Measurements from ENCODE around the gene PEAK1.
A peak's percentile ranks its signal among the peaks of the same experiment; 100 is the strongest.

Gene PEAK1

DNA sequence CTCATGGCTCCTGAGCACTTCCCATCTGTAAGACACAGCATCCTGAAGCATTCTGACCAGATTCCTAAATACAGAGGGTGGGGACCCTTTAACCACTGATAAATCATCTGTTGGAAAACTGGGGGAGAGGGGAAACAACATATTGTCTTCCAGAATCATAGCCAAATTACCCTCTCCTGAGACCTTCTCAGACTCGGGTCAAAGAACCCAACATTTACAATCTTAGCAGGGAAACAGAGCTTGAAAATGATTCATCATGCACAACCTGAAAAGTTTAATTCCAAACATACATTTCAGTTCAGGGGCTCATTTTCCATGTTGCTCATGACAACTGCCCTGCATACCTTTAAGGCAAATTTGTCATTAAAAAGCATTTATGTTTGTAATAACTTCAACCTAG is 300.5 kb downstream of the PEAK1 start:
- no peak for DNase-seq

DNA sequence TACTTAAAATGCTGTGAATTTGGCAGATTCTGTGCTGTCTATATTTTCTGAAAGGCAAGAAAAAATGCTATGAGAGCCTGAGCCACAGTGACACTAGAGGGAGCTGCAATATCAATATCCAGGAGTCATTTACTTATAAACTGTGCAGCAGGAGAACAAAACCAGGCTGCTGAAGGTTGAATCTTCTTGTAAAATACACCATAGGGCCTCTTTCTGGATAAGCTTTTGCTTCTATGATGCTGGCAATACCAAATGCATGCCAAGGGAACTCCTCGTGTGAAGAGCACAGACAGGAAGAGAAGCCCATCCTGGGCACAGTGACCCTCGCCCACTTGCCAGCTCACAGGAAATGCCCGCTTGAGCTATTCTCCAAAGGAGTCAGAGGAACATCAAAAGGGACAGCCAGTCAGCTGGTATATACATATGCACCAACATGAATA is 301.0 kb downstream of the PEAK1 start:
- peak; percentile 16 for DNase-seq

DNA sequence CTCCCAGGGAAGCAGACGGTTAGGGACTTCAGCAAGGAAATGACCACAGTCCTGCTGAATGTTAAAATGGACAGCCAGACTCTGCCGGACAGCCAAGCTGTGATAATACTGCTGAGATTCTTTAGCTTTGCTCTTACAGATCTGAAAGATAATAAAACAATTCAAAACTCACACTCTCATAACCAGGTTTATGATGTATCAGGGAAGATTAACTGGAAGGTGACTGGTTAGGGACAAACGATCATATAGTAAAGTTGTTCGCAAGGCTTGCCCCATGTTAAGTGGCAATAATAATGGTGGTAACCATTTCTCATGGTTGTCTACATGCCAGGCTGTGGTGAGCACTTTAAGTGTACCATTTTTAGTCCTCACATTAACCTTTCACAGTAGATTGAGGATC is 304.7 kb downstream of the PEAK1 start:
- DNase-seq, result no peak

- DNase-seq, result no peak
These were observed 306.9 kb downstream of the PEAK1 start for GRCh38 chr15:77112838-77113504.

GRCh38 chr15:77111789-77112188 is 308.1 kb downstream of the PEAK1 start:
- no peak for DNase-seq

DNA sequence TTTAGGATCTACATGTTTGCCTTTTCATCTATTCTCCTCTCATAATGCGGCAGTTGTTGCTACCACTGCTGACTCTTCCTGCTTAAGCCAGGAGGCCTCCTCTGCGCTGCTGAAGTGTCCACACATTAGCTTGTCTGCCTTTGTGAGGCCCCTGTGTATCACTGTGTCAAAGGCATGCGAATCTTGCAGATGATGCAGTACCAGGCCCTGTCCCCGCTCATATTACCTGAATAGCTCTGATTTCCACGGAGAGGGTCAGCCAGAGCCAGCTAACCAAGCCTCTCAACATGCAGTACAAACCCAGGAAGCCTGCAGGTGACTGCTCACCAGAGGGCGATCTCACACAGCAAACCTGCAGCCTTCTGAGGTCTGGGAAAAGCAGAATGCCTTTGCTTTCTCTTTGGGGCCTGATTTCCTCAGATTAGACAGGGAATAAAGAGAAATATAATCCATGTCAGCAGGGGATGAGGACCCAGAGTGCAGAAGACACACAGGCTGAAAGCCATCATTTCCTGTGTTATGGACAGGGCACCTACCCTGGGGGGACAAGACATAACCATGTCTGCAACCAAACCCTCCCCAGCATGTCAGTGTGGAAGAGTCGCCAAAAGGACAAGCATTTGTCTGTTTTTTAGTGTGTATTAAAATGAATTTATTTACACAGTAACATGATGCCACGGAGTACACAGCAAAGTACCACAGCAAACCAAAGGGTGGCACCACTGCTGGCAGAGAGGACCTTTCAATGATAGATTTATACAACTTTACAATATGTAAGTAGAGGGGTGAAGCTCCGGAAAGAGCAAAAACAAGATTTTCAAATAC is 312.2 kb downstream of the PEAK1 start:
- DNase-seq, result no peak

DNA sequence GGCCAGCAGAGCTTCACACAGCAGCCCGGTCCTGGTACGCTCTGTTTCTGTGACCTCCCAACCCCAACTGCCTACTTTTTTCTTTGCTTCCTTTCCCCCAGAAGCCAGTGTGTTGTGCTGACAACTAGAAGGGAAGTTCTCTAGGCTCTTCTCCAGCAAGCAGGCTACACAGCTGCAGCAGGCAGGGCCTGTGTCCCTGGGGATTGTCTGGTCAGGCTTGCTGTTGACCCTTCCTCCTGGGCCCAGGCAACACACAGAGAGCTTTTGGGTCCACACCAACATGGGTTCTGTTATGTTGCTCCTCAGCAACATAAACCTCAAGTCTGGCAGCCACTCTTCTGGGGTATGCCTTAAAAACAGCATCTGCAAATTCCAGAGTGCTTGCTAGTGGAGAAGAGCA is 312.8 kb downstream of the PEAK1 start:
- DNase-seq, result no peak

DNA sequence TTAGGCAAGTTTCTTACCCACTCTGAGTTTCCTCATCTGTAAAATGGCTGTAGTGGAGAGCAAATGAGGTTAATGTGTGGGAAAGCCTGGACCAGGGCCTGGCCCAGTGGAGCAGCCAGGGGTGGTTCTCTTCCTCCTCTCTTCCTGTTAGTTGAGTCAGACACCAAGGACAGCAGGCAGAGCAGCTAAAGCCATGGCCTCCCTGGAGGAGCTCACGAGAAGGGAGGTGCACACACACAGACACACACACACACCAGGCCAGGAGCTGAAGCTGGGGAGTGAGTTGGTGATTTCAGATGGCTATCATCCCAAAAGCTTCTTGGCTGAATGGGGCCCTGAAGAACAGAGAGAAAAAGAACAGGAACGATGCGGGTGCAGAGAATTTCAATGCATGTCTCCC is 315.7 kb downstream of the PEAK1 start:
- no peak for DNase-seq

- no peak for DNase-seq
These were observed 320.0 kb downstream of the PEAK1 start for GRCh38 chr15:77099741-77100463.

GRCh38 chr15:77098572-77098971 is 321.3 kb downstream of the PEAK1 start:
- DNase-seq, result no peak

DNA sequence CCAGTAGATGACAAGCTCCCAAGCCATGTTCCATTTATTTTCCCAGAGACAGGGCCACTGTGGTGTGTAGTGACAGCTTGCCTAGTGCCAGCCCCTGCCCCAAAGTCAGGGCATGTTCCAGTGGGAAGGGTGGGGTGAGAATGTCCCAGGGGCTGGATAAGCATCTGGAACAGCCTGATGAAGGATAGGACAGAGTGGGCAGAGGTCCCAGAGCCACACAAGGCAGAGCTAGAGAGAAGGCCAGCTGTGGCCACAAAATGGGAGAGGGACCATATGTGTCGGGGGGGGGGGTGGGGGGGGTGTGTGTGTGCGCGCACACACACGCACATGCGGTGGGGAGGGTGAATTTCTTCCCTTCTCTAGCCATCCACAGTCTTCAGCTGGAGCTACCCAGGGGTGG is 322.0 kb downstream of the PEAK1 start:
- DNase-seq, result peak; percentile 4

GRCh38 chr15:77097248-77097721 is 322.6 kb downstream of the PEAK1 start:
- DNase-seq, result no peak

DNA sequence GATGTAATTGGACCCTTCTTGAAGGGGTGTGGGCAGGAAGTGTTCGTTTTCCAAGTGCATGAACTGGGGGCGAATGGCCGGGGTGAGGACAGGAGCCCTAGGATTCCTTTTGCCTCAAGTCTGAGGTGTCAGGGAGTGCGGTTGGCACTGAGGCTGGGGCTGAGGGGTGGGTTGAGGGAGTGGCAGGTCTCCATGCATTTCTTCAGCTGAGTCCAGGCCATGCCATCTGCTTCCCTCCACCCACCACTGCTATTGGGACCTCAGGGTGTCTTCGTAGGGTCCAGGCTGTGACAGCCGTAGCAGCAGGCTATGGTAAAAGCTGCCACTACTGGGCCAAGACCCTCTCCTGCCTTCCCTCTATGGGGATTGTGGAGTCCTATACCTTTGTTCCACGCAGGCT is 323.4 kb downstream of the PEAK1 start:
- no peak for DNase-seq

- no peak for DNase-seq
These were observed 323.8 kb downstream of the PEAK1 start for GRCh38 chr15:77096138-77096537.

DNA sequence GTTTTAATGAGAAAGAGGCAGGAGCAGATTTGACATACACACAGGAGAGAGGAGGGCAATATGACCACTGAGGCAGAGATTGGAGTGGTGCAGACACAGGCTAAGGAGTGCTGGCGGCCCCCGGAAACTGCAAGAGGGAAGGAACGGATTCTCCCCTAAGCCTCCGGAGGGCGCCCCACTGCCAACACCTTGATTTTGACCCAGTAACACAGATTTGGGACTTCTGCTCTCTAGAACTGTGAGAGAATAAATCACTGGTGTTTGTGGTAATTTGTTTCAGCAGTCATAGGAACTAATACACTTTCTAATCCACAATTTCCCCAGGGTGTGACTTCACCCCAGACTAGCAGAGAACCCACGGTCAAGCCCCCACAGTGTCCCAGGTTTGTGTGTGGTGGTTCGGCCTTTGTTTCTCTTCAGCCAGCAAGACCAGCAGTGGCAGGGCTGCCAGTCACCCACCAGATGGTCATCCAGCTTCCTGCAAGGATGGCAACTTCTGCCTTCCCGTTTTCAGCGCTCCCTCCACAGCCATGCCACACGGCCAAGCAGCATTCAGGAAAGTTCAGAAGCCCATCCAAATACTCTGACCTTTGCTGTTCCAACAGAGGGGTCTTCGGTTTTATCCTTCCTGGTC is 325.4 kb downstream of the PEAK1 start:
- no peak for DNase-seq

GRCh38 chr15:77093436-77093835 is 326.5 kb downstream of the PEAK1 start:
- no peak for DNase-seq

DNA sequence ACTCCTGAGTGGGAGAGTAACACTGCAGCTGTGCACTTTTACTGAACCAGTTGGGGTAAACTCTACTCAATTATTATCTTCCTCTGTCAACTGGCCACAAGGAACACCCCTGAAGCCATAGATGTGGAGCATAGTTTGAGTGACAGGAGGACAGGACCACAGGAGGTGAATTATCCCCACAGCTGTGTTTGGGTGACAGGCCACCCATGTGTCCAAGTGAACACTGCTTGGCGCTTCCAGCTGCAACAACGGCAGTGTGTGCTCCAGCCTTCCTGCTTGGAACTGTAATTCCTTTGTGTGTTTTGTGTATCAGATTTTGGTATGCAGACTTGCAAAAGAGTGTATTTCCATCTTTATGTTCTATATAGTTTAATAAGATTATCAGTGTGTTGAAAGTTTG is 328.8 kb downstream of the PEAK1 start:
- DNase-seq, result no peak

DNA sequence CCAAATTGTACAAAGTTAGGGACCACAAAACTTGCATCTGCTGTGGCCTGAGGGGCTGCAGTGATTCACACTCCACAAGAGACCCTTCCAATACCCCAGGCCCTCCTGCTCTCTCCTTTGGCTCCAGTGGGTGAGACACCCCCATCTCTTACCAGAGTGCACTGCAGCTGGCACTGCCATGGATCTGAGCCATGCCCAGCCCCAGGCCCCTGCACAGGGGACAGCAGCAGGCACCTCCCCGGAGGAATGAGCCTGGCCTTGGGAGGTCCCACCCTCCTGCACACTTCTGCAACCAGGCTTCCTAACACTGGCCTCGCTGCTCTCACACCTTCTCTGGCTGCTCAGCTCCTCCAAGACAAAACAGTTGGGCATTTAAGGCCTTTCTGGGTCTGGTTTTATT is 332.7 kb downstream of the PEAK1 start:
- DNase-seq, result no peak

DNA sequence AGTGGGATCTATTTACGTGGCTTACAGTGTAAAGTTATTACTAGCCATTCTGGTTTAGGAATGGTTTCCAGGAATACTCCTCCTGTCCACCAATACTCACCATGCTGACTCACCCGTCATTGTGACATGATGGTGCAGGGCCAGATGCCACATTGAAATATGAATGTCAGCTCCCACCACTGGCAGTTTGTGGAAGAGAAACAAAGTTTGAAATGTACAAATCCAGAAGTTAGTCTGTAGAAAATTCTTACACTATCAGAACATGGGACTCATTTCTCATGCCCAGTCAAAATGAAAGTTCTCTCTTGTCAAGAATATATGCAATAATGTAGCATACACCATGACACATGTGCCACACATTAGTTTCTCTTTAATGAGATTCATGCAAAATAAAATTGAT is 334.6 kb downstream of the PEAK1 start:
- DNase-seq, result no peak

DNA sequence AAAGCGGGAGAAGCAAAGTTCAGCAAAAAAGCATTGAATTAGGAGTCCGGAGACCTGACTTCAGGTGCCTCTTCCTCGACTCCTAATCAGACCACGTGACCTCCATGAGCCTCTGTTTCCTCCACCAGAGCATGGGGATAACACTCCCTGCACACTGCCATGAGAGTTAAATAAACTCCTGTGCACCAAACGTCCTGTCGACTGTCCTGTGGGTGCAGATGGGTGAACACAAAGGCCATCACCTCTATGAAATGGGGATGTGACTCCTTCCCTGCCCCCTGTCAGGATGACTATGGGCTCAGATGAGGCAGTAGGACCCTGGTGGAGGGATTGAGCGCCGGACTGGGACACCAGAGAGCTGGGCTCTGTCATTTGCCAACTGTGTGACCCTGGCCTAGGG is 335.5 kb downstream of the PEAK1 start:
- no peak for DNase-seq

- peak; percentile 85 for DNase-seq
These were observed 336.3 kb downstream of the PEAK1 start for GRCh38 chr15:77083381-77084160.

- DNase-seq, result no peak
These were observed 337.9 kb downstream of the PEAK1 start for GRCh38 chr15:77081971-77082370.
